GM12874 (cell line): ENCODE data around the gene CTAGE9.

Experiments
- TF ChIP-seq, protein P1 (sequence below): IDR thresholded peaks from 2 replicates; pipeline ENCODE4 v1.5.1; 2011; ENCODE audit warnings: low read depth, mild to moderate bottlenecking, control low read depth, low read length, moderate library complexity; ENCODE audit not compliant: insufficient read depth

The CTAGE9 gene

GRCh38 chr6:131747821-131748353, 37.1 kb upstream of the CTAGE9 start:
- TF ChIP-seq, protein P1, sequence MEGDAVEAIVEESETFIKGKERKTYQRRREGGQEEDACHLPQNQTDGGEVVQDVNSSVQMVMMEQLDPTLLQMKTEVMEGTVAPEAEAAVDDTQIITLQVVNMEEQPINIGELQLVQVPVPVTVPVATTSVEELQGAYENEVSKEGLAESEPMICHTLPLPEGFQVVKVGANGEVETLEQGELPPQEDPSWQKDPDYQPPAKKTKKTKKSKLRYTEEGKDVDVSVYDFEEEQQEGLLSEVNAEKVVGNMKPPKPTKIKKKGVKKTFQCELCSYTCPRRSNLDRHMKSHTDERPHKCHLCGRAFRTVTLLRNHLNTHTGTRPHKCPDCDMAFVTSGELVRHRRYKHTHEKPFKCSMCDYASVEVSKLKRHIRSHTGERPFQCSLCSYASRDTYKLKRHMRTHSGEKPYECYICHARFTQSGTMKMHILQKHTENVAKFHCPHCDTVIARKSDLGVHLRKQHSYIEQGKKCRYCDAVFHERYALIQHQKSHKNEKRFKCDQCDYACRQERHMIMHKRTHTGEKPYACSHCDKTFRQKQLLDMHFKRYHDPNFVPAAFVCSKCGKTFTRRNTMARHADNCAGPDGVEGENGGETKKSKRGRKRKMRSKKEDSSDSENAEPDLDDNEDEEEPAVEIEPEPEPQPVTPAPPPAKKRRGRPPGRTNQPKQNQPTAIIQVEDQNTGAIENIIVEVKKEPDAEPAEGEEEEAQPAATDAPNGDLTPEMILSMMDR: no peak

DNA sequence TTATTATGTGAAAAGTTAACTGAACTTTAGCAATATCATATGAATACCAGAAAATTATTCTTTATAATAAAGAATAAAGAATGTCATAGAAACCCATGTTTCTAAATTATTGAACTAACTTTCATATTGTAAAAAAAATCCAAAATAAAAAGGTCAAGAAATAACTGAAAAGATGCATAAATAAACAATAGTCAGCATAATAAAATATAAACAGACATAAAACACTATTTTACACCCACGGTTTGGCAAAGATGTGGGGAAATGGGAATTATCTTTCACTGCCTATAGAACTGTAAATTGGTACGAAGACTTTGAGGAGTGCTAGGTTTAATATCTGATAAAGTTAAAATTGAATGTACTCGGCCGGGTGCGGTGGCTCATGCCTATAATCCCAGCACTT, 34.7 kb upstream of the CTAGE9 start:
- TF ChIP-seq, protein P1: no peak

GRCh38 chr6:131744432-131745287, 33.8 kb upstream of the CTAGE9 start:
- TF ChIP-seq, protein P1: no peak

DNA sequence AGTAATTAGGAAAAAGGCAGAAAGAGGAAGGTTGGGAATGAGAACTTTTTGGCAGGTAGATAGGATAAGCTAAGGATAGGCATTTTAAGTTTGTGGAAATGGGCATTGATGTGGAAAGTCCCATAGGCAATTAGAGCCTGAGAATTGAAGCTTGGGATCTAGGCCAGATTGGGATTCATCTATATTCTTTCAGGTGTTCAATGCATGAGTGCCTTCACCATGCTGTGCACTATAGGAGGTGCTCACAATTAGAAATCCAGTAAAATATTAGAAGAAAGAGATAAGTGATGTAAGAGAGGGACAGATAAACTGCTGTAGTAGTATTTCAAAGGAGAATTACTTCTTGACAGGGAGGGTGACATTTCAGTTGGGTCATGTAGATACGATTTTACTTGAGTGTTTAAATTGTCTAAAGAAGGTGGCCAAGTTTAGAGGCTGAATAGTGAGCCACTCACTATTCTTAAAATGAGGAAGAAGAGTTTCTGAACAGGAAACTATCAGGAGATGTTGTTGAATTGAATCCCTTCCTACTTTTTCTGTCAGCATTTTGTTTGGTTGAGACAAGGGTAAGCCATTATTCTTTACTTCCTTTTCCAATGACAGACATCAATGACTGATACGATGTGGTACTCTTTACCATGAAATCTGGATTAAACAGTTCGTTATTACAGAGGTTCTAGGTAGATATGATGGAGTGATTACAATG, 31.0 kb upstream of the CTAGE9 start:
- TF ChIP-seq, protein P1: no peak

DNA sequence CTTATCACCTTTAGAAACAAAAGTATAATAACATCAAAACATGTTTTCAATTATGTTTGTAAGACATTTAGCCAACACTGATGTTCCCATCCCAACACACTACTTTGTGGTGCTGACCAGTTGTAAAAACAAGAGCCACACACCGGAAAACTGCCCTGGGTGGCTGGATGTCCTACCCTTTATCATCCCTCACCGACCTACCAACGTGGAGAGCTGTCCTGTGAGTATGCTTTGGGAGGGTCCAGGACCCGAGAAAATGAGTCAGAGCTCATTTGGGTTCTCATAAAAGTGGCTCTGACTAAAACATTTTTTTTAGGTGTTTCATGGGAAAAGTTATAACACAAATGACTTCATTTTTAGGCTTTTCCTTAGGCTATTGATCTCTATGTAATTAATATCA, 29.3 kb upstream of the CTAGE9 start:
- TF ChIP-seq, protein P1: no peak

GRCh38 chr6:131739136-131739535, 28.3 kb upstream of the CTAGE9 start:
- TF ChIP-seq, protein P1: no peak

GRCh38 chr6:131736811-131737210, 26.0 kb upstream of the CTAGE9 start:
- TF ChIP-seq, protein P1: no peak
